ENCODE measurements around the gene PI16. TPM values are rescaled to one million over a fixed set of nuclear protein-coding genes. Genes with fewer than 3 reads are reported as not detected.

PI16 gene
- total and polyA plus RNA-seq, 5 donors from 2014 or later: 31.9 to 113 (median 62.3) TPM

Other genes starting within 250 kb of the PI16 start
- gene CPNE5, start 115.3 kb upstream of the PI16 start, total RNA-seq: 4.3 TPM
- 1 to 10 TPM in 1 of 4 donors, under 1 TPM in 3; 0.16 to 2.5 (median 0.78) TPM for gene CPNE5, start 115.3 kb upstream of the PI16 start, polyA plus RNA-seq
- 6.1 TPM for gene PPIL1, start 79.9 kb upstream of the PI16 start, total RNA-seq
- 10 to 100 TPM; 17.8 to 31.0 (median 24.0) TPM for gene PPIL1, start 79.9 kb upstream of the PI16 start, polyA plus RNA-seq
- 33.8 TPM for gene C6orf89, start 68.8 kb upstream of the PI16 start, total RNA-seq
- 10 to 100 TPM; 39.8 to 49.1 (median 45.4) TPM for gene C6orf89, start 68.8 kb upstream of the PI16 start, polyA plus RNA-seq
- gene MTCH1, start 31.5 kb downstream of the PI16 start, total RNA-seq: 220 TPM
- gene MTCH1, start 31.5 kb downstream of the PI16 start, polyA plus RNA-seq: 10 to 100 TPM; 83.9 to 95.8 (median 89.5) TPM
- gene FGD2, start 50.9 kb downstream of the PI16 start, total RNA-seq: 1.9 TPM
- gene FGD2, start 50.9 kb downstream of the PI16 start, polyA plus RNA-seq: under 1 TPM in 3 of 4 donors, not detected in 1; 0.21 to 0.77 (median 0.43) TPM
- gene PIM1, start 215.4 kb downstream of the PI16 start, total RNA-seq: 161 TPM
- 100 to 1,000 TPM; 105 to 149 (median 127) TPM for gene PIM1, start 215.4 kb downstream of the PI16 start, polyA plus RNA-seq

All from CD4-positive, CD25-positive, alpha-beta regulatory T cell (primary cell).